Activated CD8-positive, alpha-beta memory T cell treated with anti-CD3 and anti-CD28 coated beads for 1 hour (primary cell): ENCODE measurements around the gene HCFC2.
"Not testable (repeated sequence)": the region's sequence is repeated elsewhere in the genome, so short reads cannot be mapped to it uniquely, and the experiment has no call there.

ENCODE experiments used
- DNase-seq, 2 donors: peaks; one replicate each; pipeline ENCODE4 v3.0.0-alpha.2; 2020; ENCODE audit warnings: low read depth in 1 of 2; ENCODE audit errors: extremely low read depth in 1 of 2

HCFC2 gene

DNA sequence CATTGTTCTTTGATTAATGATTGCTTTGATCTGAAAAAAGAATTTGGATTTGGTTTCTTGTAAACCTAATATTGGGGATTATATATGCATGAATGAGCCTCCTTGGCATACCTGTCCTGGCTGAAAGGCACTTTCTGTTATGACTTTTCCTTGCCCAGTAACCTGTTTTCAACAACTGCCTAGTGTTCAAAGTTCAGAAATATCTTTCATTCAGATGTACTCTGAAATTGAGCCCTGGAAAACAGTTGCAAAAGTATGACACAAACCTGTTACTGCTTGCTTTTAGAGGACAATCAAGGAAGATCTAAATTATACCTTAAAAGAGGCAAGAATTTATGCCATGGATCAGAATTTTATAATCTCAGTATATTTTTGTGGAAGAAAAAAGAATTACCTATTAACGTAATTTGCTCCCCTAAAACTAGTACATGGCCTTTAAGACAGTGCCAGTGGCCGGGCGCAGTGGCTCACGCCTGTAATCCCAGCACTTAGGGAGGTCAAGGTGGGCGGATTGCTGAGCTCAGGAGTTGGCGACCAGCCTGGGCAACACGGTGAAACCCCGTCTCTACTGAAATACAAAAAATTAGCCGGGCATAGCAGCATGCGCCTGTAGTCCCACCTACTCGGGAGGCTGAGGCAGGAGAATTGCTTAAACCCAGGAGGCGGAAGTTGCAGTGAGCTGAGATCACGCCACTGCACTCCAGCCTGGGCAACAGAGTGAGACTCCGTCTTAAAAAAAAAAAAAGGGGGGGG lies 50.7 kb downstream of the HCFC2 start:
- DNase-seq = not testable (repeated sequence)

DNA sequence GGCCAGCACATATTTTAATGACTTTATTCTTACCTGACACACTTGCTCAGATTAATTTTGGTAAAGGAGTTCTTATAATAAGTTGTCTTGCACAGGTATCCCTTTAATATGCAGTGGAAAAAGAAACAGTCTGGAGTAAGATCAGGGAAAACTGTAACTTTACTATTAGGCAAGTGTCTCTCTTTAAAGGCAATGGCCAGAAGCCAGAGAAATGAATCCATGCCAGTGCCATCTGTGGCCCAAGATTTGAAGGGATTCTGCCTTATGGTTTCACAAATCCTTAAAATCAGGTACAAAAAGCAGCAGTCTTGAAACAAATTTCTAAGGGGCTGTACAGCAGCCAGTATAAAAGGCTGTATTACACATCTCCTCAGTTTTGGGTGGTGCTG lies 51.2 kb downstream of the HCFC2 start:
- DNase-seq = no peak

DNA sequence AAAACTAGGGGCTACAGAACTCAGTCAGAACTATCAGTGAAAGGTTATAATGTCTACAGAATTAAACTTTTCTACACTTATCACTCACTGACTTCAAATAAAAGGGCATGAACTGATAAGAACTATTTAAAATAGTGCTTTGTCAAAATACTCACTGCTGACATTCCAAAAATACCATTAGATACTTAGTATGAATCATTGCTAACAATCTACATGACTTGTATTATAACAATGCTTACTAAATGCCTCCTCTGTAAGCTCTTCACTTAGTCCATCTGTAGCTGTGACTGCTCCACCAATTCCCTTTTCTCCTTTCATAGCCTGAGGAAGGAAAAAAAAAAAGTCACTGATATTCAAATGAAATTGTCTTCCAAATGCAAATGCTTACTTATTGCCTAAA lies 56.7 kb downstream of the HCFC2 start:
- DNase-seq = no peak

DNA sequence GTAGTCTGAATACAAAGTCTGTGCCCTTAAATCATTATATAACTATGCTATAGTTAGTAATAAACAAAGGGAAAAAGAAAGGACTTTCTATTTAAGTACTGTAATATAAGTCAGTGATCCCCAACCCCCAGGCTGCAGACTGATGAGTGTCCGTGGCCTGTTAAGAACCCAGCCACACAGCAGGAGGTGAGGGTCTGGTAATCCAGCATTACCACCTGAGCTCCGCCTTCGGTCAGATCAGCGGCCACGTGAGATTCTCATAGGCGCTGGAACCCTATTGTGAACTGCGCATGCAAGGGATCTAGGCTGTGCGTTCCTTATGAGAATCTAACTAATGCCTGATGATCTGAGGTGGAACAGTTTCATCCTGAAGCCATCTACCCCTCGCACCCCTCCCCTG lies 58.0 kb downstream of the HCFC2 start:
- DNase-seq = no peak

- no peak for DNase-seq
Measured at GRCh38 chr12:104126548-104126947, 62.2 kb downstream of the HCFC2 start.

GRCh38 chr12:104130760-104131159 lies 66.4 kb downstream of the HCFC2 start:
- no peak for DNase-seq

- DNase-seq = no peak
Measured at GRCh38 chr12:104131609-104132008, 67.3 kb downstream of the HCFC2 start.

DNA sequence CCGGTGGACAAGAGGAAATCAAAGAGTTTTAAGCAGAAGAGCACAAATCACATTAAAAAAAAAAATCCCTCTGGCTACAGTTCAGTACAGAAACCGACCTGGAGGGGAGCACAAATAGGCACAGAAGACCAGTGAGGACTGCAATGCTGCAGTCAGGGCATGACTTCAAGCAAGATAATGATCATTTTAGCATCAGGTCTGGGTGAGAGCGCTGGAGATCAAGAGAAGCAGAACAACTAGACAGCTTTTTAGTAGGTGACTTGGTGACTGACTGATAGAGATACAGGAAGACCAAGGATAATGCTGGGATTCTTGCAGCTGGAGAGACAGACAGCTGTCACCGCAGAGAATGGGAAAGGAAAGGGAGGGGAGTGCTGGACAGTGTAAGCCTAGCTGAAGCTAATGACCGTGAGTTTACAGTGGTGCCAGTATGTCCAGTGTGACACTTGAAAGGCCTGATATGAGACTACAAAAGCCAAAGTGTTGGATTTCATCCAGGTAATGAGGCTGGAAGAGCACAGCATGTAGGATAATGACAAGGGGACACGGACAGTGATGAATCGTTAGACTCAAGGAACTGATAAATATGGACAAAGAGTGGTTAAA lies 68.1 kb downstream of the HCFC2 start:
- DNase-seq = no peak

DNA sequence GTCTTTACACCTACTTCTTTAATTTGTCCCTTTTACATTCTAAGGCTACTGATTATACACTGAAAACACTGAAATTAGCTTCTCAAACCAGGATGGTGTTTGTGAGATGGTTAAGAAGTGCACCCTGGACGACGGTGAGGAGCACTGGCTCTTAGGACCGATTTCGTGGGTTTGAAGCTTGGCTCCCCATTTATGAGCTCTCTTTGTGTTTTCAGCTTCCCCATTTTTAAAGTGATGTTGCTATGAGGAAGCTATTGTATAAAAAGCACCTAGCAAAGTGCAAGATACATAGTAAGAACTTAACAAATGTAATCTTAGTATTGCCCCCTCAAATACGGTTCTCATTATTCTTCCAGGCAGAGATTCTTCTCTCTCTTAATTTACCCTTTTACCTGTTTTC lies 69.0 kb downstream of the HCFC2 start:
- DNase-seq = no peak

GRCh38 chr12:104133866-104134265 lies 69.5 kb downstream of the HCFC2 start:
- DNase-seq = no peak

DNA sequence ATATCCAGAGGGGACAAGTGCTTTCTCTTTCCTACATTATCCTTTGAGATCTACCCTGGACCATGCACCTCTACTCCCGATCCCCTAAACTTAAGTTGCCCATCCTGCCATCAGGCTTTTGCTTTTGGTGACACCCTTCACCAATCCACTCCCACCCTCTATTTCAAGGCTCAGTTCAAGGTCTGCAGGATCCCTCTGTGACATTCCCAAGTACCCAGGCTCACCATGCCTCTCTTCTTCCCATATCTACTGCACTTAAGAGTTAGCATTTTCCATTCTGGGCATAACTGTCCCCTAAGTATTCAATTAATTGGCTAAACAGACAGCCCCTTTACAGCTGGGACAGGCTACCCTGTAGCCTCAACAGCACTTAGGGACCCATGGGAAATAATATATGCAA lies 70.6 kb downstream of the HCFC2 start:
- DNase-seq = no peak

DNA sequence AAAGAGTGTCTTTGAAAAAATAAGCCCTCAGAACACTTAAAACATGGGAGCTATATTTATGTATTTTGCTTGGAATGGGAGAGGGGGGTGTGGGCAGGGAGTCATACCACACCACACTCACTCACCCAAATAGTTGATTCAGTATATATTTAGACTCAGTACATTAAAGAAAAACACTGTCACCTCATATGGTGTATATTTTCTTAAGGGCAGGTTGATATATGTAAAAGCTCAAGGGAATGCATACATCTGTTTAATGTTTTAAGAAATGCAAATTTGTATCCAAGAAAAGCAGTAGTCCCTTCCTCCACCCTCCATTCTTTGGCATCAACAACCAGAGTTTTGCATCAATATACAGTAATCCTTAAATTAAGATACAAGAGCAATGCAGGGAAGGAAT lies 72.2 kb downstream of the HCFC2 start:
- DNase-seq = no peak

DNA sequence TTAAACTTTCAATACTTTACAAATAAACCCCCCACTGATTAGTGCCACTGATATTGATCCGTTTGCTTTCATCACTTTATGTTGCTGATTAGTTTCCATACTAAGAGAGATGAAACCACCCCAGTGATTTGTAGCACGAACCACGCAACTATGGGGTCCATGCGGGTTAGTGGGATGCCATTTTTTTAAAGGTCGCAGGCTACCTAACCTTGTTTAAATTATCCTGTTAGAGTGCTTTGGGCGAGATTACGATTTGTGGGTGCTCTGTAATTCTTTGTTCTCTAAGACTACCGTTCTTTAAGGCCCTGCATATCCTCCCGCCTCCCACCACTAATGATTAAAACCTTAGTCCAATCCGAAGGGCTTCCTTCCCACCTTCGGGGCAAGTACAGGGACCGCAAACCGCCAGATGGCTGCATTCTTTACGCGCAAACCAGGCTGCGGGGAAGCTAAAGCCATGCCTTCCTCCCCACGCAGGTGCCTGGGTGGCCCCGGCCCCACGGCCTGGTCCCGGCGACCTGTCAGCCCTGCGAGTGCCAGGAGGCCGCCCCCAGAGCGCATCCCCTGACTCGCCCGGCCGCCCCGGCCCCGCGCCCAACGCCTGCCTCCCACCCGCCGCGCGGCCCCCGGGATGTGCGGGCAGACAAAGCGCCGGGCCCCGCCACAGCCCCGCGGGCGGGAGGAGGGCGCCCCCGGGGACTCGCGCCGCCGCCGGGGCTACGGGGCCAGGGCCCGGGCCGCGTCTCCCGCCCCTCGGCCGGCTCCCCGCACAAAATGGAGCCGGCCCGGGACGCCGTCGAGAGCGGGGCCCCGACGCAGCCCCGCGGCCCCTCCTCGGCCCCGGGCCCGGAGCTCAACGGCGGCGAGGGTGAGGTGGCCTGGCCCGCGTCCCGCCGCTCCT lies 72.9 kb downstream of the HCFC2 start:
- peak in 1 of 2 donors; percentile 32 for DNase-seq

GRCh38 chr12:104137902-104138796 lies 73.8 kb downstream of the HCFC2 start, which contains the start of gene NFYB:
NFYB (minus strand) TSS chr12:104138210; CDS start chr12:104135453, 2,757 bp downstream.
- DNase-seq = peak; percentile 77 to 82

GRCh38 chr12:104138797-104139152 lies 74.4 kb downstream of the HCFC2 start:
- no peak for DNase-seq

DNA sequence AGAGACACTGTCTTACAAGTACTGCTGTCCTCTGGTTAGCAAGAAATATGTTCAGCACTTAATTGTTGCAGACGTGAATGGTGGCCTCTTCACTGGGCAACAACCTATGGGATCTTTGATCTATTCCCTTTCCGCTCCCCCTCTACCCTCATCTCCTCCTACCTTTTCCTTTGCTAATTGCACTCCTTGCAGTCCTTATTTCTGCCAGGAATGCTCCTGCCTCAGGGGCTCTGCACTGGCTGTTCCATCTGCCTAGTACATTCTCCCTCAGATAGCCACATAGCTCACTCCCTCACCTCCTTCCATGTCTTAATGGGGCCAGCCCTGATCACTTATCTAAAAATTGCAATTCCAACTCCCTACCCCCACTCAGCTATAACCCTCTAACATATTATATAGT lies 78.2 kb downstream of the HCFC2 start:
- DNase-seq = no peak

GRCh38 chr12:104143002-104143401 lies 78.7 kb downstream of the HCFC2 start:
- DNase-seq = no peak

DNA sequence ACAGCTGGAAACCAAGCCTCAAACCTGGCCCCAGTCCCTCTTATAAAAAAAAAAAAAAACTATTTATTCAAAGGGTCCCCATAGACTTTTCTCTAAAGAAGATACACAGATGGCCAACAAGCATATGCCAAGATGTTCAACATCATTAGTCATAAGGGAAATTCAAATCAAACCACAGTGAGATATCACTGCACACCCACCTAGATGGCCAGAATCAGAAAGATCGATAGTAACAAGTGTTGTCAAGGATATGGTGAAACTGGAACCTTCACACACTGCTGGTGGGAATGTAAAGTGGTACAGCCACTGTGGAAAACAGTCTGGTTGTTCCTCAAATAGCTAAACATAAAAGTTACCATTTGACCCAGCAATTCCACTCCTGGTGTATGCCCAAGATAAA lies 79.6 kb downstream of the HCFC2 start:
- no peak for DNase-seq

DNA sequence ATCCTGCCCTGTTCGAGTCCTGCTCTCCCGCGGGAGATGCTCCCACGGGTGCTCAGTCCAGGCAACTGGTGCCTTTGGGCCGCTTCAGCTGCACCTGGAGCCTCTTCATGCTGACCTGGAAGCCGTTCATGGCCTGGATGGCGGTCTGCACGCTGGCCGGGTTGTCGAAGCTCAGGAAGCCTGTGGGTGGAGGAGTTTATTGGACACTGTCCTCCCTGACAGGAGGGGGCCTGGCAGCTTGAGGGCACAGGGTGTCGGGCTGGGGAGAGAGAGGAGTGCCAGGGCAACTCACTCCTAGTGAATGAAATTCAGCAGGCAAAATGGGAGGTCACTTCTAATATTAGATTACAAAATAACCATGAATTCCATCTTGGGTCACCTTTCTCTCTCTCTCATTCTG lies 83.0 kb downstream of the HCFC2 start:
- no peak for DNase-seq

GRCh38 chr12:104150416-104150815 lies 86.1 kb downstream of the HCFC2 start:
- DNase-seq = no peak
